ENCODE data around the gene PGM2.

The PGM2 gene

DNA sequence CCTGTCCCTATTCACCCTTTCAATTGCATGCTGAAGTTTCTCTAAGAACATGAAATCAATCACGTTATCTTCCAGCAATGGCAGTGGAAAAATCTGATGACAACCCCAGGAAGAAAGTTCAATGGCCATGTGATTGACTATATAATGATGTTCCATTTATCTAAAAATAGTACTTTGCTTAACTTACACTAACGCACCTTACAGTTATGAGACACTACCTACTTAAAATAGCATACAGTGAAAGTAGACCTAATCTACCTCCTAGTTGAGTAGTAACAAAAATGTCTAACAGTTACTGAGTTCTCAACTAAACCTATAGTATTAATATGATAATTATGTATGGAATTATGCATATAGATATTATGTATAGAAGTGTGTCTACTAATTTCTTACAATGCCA, 28.6 kb upstream of the PGM2 start:
- H3K36me3 ChIP-seq (replicated peaks; ENCODE audit: insufficient read depth, low read length), result no peaks in the 10 kb centered on the region

DNA sequence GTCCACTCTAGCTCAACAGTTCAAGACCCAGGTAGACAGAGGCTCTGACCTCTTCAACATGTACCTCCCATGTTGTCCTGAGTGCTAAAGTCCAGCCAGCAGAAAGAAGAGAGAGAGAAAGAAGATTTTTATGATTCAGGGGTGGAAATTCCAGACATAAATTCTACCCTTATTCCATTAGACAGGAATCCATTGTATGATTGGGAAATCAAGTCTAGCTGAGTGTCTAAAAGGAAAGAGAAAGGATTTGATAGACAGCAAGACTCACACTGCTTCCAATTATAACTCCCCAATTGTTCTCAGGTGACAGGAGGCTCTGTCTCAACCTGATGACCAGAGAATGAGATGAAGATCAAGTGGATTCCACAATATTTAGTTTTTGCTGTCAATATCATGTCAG, 27.9 kb upstream of the PGM2 start:
- DNase-seq, result no peak
- Histone ChIP-seq H3K4me1 (ENCODE audit: low read length) (no peaks in the 10 kb centered on the region), H3K27ac (ENCODE audit: low read length) (no peak overlapping the region)

More for the DNA sequence above, 28.6 kb upstream of the PGM2 start:
- H3K9ac ChIP-seq (ENCODE audit: low read length), result no peak overlapping the region
- no peak overlapping the region for H3K4me2 ChIP-seq (ENCODE audit: low read depth, low read length)
- no peak overlapping the region for H3K27ac ChIP-seq (ENCODE audit: low read length)
- H3K4me1 ChIP-seq (ENCODE audit: low read length), result no peaks in the 10 kb centered on the region
- no peaks in the 10 kb centered on the region for H3K79me2 ChIP-seq (ENCODE audit: low read length)
- no peaks in the 10 kb centered on the region for H3K9me2 ChIP-seq (replicated peaks; ENCODE audit: insufficient read depth, low read length)
- H4K20me1 ChIP-seq (ENCODE audit: insufficient read depth, low read length), result no peaks in the 10 kb centered on the region
- DNase-seq, result no peak
- H3K9me3 ChIP-seq (replicated peaks; ENCODE audit: insufficient read depth, low read length), result no peaks in the 10 kb centered on the region
- H3K4me3 ChIP-seq (ENCODE audit: low read length), result no peak overlapping the region
- H3K27me3 ChIP-seq (replicated peaks; ENCODE audit: insufficient read depth, low read length), result no peaks in the 10 kb centered on the region
- TF ChIP-seq EZH2phosphoT487 (IDR thresholded peaks at IDR 0.05; ENCODE audit: low read length) (no peak), EZH2 (optimal IDR thresholded peaks at IDR 0.05; ENCODE audit: low read depth, low read length) (no peak)
- TF ChIP-seq, protein P1, sequence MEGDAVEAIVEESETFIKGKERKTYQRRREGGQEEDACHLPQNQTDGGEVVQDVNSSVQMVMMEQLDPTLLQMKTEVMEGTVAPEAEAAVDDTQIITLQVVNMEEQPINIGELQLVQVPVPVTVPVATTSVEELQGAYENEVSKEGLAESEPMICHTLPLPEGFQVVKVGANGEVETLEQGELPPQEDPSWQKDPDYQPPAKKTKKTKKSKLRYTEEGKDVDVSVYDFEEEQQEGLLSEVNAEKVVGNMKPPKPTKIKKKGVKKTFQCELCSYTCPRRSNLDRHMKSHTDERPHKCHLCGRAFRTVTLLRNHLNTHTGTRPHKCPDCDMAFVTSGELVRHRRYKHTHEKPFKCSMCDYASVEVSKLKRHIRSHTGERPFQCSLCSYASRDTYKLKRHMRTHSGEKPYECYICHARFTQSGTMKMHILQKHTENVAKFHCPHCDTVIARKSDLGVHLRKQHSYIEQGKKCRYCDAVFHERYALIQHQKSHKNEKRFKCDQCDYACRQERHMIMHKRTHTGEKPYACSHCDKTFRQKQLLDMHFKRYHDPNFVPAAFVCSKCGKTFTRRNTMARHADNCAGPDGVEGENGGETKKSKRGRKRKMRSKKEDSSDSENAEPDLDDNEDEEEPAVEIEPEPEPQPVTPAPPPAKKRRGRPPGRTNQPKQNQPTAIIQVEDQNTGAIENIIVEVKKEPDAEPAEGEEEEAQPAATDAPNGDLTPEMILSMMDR (IDR thresholded peaks at IDR 0.05; ENCODE audit: low read length), result no peak
- H2AFZ ChIP-seq (ENCODE audit: low read length), result no peak overlapping the region
- H3F3A ChIP-seq (ENCODE audit: insufficient read depth, low read length), result no peaks in the 10 kb centered on the region

DNA sequence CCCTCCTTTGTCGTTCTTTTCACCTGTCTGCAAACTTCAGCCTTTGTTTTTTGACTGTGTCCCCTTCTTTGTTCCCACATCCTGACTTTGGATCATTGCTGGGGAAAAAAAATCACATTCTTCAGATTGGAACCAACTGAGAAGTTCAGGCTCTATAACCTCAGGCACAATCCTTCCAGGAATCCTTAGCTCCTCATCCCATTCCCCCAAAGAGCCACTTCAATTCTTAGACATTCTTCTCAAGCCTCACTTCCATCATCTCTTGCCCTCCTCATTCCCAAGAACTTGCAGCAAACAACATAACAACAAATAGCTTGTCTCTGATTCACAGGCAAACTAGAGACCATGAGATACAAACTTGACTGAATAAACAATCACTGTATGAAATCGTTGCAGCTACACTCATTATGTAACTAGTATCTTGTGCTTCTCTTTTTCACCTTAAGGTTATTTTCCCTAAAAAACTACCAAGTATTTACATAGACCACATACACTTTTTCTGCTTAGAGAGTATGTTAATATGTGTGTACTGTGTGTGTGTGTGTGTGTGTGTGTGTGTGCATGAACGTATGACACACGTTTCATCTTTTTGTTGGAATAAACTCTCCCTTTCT, 26.4 kb upstream of the PGM2 start:
- no peak for DNase-seq
- Histone ChIP-seq H3F3A (ENCODE audit: insufficient read depth, low read length) (no peaks in the 10 kb centered on the region), H3K4me3 (ENCODE audit: low read length) (no peak overlapping the region), H4K20me1 (ENCODE audit: insufficient read depth, low read length) (no peaks in the 10 kb centered on the region), H3K9me2 (replicated peaks; ENCODE audit: insufficient read depth, low read length) (no peaks in the 10 kb centered on the region), H3K79me2 (ENCODE audit: low read length) (no peaks in the 10 kb centered on the region), H3K9me3 (replicated peaks; ENCODE audit: insufficient read depth, low read length) (no peaks in the 10 kb centered on the region), H3K4me2 (ENCODE audit: low read depth, low read length) (no peak overlapping the region), H2AFZ (ENCODE audit: low read length) (no peak overlapping the region), H3K4me1 (ENCODE audit: low read length) (no peaks in the 10 kb centered on the region), H3K27me3 (replicated peaks; ENCODE audit: insufficient read depth, low read length) (no peaks in the 10 kb centered on the region), H3K36me3 (replicated peaks; ENCODE audit: insufficient read depth, low read length) (no peaks in the 10 kb centered on the region), H3K27ac (ENCODE audit: low read length) (no peak overlapping the region), H3K9ac (ENCODE audit: low read length) (no peak overlapping the region)
- TF ChIP-seq EZH2 (optimal IDR thresholded peaks at IDR 0.05; ENCODE audit: low read depth, low read length) (no peak), EZH2phosphoT487 (IDR thresholded peaks at IDR 0.05; ENCODE audit: low read length) (no peak)
- TF ChIP-seq, protein P1 (IDR thresholded peaks at IDR 0.05; ENCODE audit: low read length), result no peak

More for the DNA sequence above, 27.9 kb upstream of the PGM2 start:
- no peak for TF ChIP-seq EZH2phosphoT487 (IDR thresholded peaks at IDR 0.05; ENCODE audit: low read length)
- Histone ChIP-seq H3K9me3 (replicated peaks; ENCODE audit: insufficient read depth, low read length) (no peaks in the 10 kb centered on the region), H3F3A (ENCODE audit: insufficient read depth, low read length) (no peaks in the 10 kb centered on the region), H4K20me1 (ENCODE audit: insufficient read depth, low read length) (no peaks in the 10 kb centered on the region), H2AFZ (ENCODE audit: low read length) (no peak overlapping the region), H3K36me3 (replicated peaks; ENCODE audit: insufficient read depth, low read length) (no peaks in the 10 kb centered on the region), H3K9ac (ENCODE audit: low read length) (no peak overlapping the region), H3K27me3 (replicated peaks; ENCODE audit: insufficient read depth, low read length) (no peaks in the 10 kb centered on the region), H3K9me2 (replicated peaks; ENCODE audit: insufficient read depth, low read length) (no peaks in the 10 kb centered on the region), H3K4me3 (ENCODE audit: low read length) (no peak overlapping the region), H3K4me2 (ENCODE audit: low read depth, low read length) (no peak overlapping the region), H3K79me2 (ENCODE audit: low read length) (no peaks in the 10 kb centered on the region)

DNA sequence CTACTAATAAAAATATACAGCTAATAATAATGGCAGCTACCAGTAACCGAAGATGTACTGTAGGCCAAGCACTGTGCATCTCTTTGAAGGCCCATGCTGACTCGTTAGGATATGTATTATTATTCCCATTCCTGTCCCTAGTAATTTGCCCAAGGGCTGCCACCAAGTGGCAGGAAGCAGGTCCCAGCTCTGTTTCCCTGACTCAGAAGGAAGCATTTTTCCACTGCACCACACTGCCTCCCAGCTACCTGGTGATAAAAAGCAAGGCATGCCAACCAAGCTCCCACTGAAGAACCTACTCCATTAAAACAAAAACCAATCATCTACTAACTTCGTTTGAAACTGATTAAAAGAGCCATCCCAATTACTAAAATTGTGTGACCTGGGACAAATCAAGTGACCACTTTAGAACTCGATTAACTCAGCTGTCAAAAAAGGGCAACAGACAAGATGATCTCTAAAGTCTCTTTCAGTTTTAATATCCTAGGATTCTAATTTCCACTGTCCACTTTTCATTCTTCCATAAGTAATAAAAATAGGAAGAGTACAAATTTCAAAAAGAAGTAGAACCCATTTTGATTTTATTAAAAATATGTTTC, 24.3 kb upstream of the PGM2 start:
- no peak overlapping the region for H3K9ac ChIP-seq (ENCODE audit: low read length)
- H3K4me2 ChIP-seq (ENCODE audit: low read depth, low read length), result no peak overlapping the region
- H2AFZ ChIP-seq (ENCODE audit: low read length), result no peak overlapping the region
- no peaks in the 10 kb centered on the region for H3F3A ChIP-seq (ENCODE audit: insufficient read depth, low read length)
- H3K79me2 ChIP-seq (ENCODE audit: low read length), result no peaks in the 10 kb centered on the region
- H3K9me3 ChIP-seq (replicated peaks; ENCODE audit: insufficient read depth, low read length), result no peaks in the 10 kb centered on the region
- no peaks in the 10 kb centered on the region for H3K27me3 ChIP-seq (replicated peaks; ENCODE audit: insufficient read depth, low read length)
- DNase-seq, result peak; percentile 19
- no peaks in the 10 kb centered on the region for H4K20me1 ChIP-seq (ENCODE audit: insufficient read depth, low read length)
- no peaks in the 10 kb centered on the region for H3K4me1 ChIP-seq (ENCODE audit: low read length)
- H3K4me3 ChIP-seq (ENCODE audit: low read length), result no peak overlapping the region
- TF ChIP-seq EZH2phosphoT487 (IDR thresholded peaks at IDR 0.05; ENCODE audit: low read length) (no peak), EZH2 (optimal IDR thresholded peaks at IDR 0.05; ENCODE audit: low read depth, low read length) (no peak)
- TF ChIP-seq, protein P1 (IDR thresholded peaks at IDR 0.05; ENCODE audit: low read length), result peak; percentile 31; the same call in 1 of the 2 replicates
- H3K27ac ChIP-seq (ENCODE audit: low read length), result no peak overlapping the region
- H3K36me3 ChIP-seq (replicated peaks; ENCODE audit: insufficient read depth, low read length), result no peaks in the 10 kb centered on the region
- H3K9me2 ChIP-seq (replicated peaks; ENCODE audit: insufficient read depth, low read length), result no peaks in the 10 kb centered on the region

All from MM.1S (cell line).